Rectal smooth muscle tissue (tissue), 1 donor: ENCODE data around the gene GPS2.
"Not testable (repeated sequence)": the region's sequence is repeated elsewhere in the genome, so short reads cannot be mapped to it uniquely, and the experiment has no call there.

Source experiments
- H3K27ac ChIP-seq: one replicate; pipeline ENCODE4 v1.7.0; 2013; ENCODE audit warnings: low read depth, low read length, inconsistent platforms
- H3K27me3 ChIP-seq: one replicate; pipeline ENCODE4 v1.7.0; 2013; ENCODE audit warnings: low read length; ENCODE audit not compliant: control insufficient read depth, insufficient read depth
- H3K36me3 ChIP-seq: one replicate; pipeline ENCODE4 v1.7.0; 2013; ENCODE audit warnings: low read length; ENCODE audit not compliant: control insufficient read depth, insufficient read depth
- H3K4me1 ChIP-seq: one replicate; pipeline ENCODE4 v1.7.0; 2013; ENCODE audit warnings: low read length; ENCODE audit not compliant: control insufficient read depth, insufficient read depth
- H3K4me3 ChIP-seq: one replicate; pipeline ENCODE4 v1.7.0; 2013; ENCODE audit warnings: low read length
- H3K9ac ChIP-seq: one replicate; pipeline ENCODE4 v1.7.0; 2013; ENCODE audit warnings: low read length

GPS2 gene

DNA sequence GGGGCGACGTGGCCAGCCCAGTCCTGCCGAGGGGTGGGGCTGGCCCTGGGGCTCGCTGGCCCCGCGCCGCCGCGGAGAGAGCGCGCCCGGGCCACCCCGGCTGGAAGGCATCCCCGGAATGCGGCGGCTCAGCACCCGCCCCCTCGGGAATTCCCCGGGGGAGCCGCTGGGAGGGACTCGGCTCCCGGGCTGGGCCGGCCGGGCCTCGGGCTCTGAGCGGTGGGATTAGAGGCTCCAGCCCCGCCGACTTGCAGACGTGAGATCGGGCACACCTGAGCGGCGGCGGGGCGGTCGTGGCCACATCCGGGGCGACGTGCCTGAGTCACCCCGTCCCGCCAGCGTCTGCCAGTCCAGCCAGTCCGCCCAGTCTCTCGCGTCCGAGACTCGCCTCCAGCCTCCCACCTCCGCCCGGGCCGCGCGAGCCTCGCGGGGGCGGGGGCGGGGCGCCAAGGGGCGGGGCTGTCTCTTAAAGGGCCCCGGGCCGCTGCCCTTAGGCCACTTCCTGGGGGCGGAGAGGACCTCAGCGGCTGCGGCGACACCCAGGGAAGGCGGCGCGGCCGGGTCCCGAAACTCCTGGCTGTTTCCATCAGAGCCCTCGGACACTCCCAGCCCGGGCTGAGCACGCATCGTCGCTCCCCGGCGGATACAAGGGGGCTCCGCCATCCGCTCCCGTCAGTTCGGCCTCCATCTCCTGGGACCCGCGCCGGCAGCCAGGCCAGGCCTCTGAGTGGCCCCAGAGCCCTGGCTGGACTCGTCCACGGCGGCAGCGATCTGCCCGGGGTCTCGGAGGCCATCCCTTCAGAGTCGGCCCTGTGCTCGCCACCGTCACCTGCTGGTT, 36.7 kb upstream of the GPS2 start, which contains the start of gene KCTD11:
Gene KCTD11 (plus strand): TSS at position 498 of the 838 bp plus-strand sequence.
- Histone ChIP-seq H3K36me3 (no peaks in the 10 kb centered on the region), H3K9ac (peak within 1 kb of the TSS; percentile 91), H3K4me3 (peak within 1 kb of the TSS; percentile 90), H3K27ac (peak within 1 kb of the TSS; percentile 98), H3K4me1 (peaks cover 4% of the 10 kb centered on the region), H3K27me3 (no peaks in the 10 kb centered on the region)

DNA sequence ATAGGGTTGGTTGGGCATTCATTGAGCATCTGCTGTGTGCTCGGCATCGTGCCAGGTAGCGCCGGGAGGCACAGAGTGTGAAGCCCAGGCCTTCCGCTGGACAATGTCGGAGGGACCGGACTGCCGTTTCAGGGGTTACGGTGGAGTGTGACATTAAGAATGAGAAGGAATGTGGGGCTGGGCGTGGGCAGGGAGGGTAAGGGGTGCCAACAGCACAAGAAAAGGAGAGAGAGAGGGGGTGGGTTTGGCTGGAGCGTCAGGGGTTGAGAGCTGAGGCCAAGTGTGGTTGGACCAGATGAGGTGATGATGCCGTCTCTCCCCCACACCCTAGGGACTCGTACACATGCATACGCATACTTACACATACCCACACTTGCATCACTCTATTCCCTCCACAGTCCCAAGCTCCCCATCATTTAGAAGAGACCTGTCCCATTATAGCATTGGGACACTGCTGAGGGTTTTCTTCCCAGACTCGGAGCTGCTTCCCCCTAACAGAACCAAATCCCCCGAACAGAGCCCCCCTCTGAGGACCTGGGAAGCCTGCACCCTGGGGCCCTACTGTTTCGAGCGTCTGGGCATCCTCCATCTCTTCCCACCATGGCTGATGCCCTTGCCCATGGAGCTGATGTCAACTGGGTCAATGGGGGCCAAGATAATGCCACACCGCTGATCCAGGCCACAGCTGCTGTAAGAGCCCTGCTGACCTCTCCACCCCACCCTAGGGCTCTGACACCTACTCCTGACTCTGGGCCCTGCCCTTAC, 33.5 kb upstream of the GPS2 start:
- no peak overlapping the region for H3K27ac ChIP-seq

DNA sequence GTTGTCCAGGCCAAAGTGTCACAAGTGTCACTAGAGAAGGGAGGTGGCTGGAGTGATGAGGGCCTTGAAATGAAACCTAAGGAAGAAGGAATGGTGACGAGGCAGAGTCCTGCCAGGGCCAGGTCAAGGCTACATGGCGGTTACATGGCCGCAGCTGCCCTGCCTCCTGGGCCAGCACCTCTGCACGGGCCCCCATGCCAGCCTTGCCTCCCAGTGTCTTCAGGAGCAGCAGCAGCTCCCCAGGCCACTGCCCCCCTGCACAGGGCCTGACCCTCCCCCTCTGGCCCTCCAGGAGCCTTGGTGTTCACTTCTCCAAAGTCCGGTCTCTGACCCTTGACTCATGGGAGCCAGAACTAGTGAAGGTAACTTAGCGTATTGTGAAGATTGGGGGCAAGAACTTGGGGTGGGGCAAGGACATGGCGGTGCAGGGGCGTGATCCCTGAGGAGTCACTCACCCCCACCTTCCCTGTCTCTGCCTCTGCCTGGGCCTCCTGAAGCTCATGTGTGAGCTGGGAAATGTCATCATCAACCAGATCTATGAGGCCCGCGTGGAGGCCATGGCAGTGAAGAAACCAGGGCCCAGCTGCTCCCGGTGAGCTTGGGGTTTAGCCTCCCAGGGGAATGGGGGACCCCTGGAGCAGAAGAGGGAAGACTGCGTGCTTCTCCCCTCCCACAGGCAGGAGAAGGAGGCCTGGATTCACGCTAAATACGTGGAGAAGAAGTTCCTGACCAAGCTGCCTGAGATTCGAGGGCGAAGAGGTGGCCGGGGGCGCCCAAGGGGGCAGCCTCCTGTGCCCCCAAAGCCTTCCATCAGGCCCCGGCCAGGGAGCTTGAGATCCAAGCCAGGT, 32.7 kb upstream of the GPS2 start:
- Histone ChIP-seq H3K36me3 (no peaks in the 10 kb centered on the region), H3K27ac (no peak overlapping the region), H3K4me3 (no peak overlapping the region), H3K27me3 (no peaks in the 10 kb centered on the region), H3K4me1 (peaks cover 4% of the 10 kb centered on the region), H3K9ac (no peak overlapping the region)

More for the DNA sequence above, 33.5 kb upstream of the GPS2 start:
- no peak overlapping the region for H3K4me3 ChIP-seq
- peaks cover 4% of the 10 kb centered on the region for H3K4me1 ChIP-seq
- H3K36me3 ChIP-seq, result no peaks in the 10 kb centered on the region
- no peak overlapping the region for H3K9ac ChIP-seq
- H3K27me3 ChIP-seq, result no peaks in the 10 kb centered on the region

DNA sequence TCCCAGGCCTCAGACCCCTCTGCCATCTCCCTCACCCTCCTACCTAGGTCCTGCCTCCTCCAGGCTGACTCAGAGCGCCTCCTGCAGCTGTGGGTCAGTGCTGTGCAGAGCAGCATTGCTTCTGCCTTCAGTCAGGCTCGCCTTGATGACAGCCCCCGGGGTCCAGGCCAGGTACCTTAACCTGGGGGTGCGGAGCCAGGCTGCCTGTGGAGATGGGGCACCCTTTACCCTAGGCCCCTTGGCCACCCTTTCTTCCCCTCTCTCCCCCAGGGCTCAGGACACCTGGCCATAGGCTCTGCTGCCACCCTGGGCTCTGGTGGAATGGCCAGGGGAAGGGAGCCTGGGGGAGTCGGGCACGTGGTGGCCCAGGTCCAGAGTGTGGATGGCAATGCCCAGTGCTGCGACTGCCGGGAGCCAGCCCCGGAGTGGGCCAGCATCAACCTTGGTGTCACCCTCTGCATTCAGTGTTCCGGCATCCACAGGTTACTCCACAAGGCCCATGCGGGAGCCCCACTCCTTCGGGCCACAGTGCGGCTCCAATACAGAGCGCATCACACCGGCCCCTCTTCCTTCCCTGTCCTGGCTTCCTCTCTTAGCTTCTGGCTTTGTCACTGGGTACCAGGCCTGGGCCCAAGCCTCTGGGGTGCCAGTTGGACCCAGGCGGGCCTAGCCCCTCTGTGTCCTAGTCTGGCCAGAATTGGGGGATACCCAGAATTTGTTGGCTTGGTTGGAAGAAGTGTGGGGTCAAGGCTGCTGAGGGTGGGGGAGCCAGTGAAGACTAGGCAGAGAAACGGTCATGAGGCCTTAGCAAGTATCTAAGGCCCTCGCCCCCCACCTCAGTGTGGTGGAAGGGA, 31.8 kb upstream of the GPS2 start:
- Histone ChIP-seq H3K4me3 (no peak overlapping the region), H3K36me3 (no peaks in the 10 kb centered on the region), H3K9ac (no peak overlapping the region), H3K27ac (no peak overlapping the region), H3K27me3 (peaks cover under 1% of the 10 kb centered on the region), H3K4me1 (no peaks in the 10 kb centered on the region)

DNA sequence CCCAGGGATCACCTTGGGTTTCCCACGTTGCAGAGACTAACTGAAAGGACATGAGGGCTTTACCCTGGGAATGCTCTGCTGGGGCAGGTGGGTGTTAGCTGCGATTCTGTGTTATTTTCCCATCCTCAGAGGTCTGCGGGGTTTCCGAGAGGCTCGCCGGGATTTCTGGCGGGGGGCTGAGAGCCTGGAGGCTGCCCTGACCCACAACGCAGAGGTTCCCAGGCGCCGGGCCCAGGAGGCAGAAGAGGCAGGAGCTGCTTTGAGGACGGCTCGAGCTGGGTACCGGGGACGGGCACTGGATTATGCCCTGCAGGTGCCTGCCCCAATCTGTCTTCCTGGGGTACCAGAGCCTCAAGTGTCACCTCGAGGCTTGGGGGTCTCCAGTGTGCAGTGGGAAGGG, 28.1 kb upstream of the GPS2 start:
- Histone ChIP-seq H3K4me3 (no peak overlapping the region), H3K27me3 (peaks cover 5% of the 10 kb centered on the region), H3K27ac (no peak overlapping the region), H3K4me1 (no peaks in the 10 kb centered on the region), H3K36me3 (no peaks in the 10 kb centered on the region), H3K9ac (no peak overlapping the region)

DNA sequence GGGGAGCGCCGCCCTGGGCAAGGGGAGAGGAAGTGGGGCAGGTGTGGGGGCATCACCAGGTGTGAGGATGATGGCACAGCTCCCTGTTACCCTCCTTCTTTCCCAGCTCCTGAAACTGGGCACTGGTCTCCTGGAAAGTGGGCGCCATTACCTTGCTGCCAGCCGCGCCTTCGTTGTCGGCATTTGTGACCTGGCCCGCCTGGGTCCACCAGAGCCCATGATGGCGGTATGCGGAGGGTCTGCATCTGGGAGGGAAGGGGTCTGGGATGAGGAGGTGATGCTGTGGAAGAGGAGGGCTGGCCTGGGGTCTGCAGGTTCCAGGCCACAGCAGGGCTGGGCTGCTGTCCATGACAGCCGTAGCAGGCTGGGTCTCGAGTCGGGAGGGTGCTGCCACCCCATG, 26.7 kb upstream of the GPS2 start:
- Histone ChIP-seq H3K36me3 (no peaks in the 10 kb centered on the region), H3K4me3 (no peak overlapping the region), H3K27me3 (peaks cover 5% of the 10 kb centered on the region), H3K27ac (no peak overlapping the region), H3K4me1 (no peaks in the 10 kb centered on the region), H3K9ac (no peak overlapping the region)

DNA sequence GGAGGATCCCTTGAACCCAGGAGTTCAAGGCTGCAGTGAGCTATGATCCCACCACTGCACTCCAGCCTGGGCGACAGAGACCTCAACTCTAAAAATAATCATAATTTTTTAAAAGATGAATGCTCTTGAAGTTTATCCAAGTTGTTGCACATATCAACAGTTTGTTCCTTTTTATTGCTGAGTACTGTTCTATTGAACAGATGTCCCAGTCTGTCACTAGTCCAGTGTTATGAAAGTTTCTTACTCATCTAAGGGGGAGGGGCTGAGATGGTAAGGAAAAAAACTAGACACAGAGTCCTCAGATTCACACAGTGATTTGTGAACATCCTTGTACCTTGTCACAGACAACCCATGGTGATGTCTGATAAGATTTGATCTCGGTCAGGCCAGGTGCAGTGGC, 25.0 kb upstream of the GPS2 start:
- Histone ChIP-seq H3K4me3 (no peak overlapping the region), H3K36me3 (no peaks in the 10 kb centered on the region), H3K4me1 (no peaks in the 10 kb centered on the region), H3K27me3 (peaks cover 5% of the 10 kb centered on the region), H3K27ac (no peak overlapping the region), H3K9ac (no peak overlapping the region)

DNA sequence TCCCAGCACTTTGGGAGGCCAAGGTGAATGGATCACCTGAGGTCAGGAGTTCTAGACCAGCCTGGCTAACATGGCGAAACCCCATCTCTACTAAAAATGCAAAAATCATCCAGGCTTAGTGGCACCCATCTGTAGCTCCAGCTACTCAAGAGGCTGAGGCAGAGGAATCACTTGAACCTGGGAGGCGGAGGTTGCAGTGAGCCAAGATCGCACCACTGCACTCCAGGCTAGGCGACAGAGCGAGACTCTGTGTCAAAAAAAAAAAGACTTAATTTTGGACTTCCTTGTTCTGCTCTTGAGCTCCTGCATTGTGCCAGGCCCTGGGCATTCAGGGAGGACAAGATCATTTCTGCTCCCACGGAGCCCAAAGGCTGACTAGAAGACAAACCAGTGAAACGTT, 22.4 kb upstream of the GPS2 start:
- H3K9ac ChIP-seq, H3K36me3 ChIP-seq, H3K27me3 ChIP-seq, H3K4me1 ChIP-seq, H3K27ac ChIP-seq: not testable (repeated sequence)
- H3K4me3 ChIP-seq, result peak overlapping the region; percentile 39

DNA sequence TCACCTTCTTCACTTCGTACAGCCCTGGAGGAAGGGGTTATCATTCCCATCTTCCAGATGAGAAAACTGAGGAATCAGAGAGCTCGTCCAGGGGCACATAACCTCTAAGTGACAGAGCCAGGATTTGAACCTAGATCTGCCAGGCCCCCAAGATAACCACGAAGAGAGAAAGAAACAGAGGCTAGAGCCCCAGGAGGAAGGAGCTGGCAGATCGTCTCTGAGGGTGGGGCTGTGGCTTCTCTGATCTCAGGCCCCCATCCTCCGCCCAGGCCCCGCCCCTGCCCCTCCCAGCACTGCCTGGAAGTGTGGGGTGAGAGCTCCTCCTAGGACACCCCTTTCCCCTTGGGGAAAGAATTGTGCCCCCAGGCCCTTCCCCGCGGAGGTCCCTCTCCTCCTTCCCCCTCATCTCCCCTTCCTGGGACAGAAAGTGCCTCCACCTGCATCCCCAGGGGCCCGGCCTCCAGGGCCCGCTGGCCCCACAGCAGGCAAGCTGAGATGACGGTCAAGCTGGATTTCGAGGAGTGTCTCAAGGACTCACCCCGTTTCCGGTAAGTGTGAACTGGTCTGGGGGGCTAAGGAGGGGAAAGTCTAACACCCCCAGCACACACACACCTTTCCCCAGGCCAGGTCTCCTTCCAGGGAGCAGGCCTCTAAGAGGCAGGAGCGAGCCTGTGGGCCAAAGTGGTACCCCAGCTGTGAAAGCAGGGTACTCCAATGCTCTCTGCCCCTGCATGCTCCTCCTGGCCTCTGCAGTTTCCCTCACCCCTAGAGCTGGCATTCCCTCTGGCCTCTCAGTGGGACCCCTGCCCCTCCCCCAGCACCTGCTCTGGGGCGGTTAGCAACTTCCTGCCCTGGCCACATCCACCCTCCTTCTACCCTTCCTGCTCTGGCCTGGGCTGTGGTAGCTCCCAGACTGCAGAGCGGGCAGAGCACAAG, 21.3 kb upstream of the GPS2 start, which contains the start of gene ACAP1:
Gene ACAP1 (plus strand): TSS at position 290 of the 936 bp plus-strand sequence. CDS start 206 bp downstream, at position 496.
- no peak within 1 kb of the TSS for H3K9ac ChIP-seq
- no peak within 1 kb of the TSS for H3K27ac ChIP-seq

DNA sequence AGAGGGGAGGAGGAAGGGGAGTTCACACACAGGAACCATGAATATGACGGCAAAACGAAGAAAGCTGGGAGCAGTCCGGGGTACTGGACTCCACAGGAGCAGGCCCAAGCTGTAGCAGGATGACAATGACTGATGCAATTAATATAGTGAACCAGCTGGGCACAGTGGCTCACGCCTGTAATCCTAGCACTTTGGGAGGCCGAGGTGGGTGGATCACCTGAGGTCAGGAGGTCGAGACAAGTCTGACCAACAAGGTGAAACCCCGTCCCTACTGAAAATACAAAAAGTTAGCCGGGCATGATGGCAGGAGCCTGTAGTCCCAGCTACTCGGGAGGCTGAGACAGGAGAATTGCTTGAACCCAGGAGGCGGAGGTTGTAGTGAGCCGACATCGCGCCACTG, 20.6 kb upstream of the GPS2 start:
- H3K27ac ChIP-seq, H3K4me3 ChIP-seq, H3K36me3 ChIP-seq, H3K9ac ChIP-seq, H3K4me1 ChIP-seq, H3K27me3 ChIP-seq: not testable (repeated sequence)

More for the DNA sequence above, 21.3 kb upstream of the GPS2 start, which contains the start of gene ACAP1:
- Histone ChIP-seq H3K36me3 (no peaks in the 10 kb centered on the region), H3K27me3 (no peaks in the 10 kb centered on the region), H3K4me3 (peak within 1 kb of the TSS; percentile 40), H3K4me1 (no peaks in the 10 kb centered on the region)
